Retinal pigment epithelial cell (primary cell): Measurements from ENCODE around the gene SAG.

Experiments used
- DNase-seq: peaks from one replicate; pipeline ENCODE4 v3.0.0-alpha.2; 2010; ENCODE audit warnings: low read depth
- H3K4me3 ChIP-seq: 2 replicates; pipeline ENCODE4 v1.5.1; 2011; ENCODE audit warnings: mild to moderate bottlenecking, low read length, control low read depth, moderate library complexity
- TF ChIP-seq, protein P1 (sequence below): conservative IDR thresholded peaks from 2 replicates; pipeline ENCODE4 v1.5.1; 2011; ENCODE audit warnings: low read depth, low read length, control low read depth, inconsistent platforms

Gene SAG

DNA sequence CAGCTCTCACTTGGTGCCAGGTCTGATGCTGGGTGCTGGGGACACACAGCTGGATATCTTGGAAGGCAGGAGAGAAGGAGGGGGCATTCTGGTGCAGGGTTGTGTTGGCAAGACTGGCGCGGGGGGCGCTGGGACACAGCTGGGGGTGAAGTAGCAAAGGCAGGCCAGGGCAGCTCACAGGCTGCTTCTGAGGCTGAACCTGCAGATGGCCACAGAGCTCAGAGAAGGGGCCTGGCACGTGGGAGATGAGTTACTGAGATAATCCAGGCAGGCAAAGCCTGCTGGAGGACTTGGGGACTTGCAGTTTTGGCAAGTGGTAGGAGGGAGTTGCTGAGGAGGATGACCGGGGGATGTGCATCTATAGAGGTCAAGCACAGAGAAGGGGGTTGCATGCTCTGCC is 30.4 kb downstream of the SAG start:
- no peak overlapping the region for H3K4me3 ChIP-seq
- TF ChIP-seq, protein P1, sequence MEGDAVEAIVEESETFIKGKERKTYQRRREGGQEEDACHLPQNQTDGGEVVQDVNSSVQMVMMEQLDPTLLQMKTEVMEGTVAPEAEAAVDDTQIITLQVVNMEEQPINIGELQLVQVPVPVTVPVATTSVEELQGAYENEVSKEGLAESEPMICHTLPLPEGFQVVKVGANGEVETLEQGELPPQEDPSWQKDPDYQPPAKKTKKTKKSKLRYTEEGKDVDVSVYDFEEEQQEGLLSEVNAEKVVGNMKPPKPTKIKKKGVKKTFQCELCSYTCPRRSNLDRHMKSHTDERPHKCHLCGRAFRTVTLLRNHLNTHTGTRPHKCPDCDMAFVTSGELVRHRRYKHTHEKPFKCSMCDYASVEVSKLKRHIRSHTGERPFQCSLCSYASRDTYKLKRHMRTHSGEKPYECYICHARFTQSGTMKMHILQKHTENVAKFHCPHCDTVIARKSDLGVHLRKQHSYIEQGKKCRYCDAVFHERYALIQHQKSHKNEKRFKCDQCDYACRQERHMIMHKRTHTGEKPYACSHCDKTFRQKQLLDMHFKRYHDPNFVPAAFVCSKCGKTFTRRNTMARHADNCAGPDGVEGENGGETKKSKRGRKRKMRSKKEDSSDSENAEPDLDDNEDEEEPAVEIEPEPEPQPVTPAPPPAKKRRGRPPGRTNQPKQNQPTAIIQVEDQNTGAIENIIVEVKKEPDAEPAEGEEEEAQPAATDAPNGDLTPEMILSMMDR: no peak
- no peak for DNase-seq

DNA sequence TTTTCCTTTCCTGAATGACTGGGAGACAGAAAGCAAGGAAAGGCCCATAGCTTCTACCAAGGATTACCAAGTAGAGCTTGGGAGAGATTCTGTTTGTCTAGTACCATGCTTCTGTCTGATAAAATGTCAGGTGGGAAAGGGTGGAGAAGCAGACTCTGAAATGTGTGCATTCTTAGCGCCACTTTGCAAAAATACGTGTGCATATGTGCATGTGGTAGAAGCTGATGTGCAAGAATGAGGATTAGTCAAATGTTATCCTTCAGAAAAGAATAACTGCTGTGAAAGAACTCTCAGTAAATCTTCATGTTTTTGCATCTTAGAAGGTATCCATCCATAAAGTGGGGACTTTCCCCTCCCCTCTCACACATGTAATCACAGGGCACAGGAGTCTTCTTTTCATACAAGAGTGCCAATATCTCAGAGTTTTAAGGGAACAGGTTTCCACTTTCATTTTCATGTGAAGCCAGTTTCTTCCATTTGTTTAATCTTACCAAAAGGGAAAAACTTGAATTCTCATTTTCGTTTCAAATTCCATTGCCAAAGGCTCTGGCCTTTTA is 31.3 kb downstream of the SAG start:
- DNase-seq: no peak
- H3K4me3 ChIP-seq: no peak overlapping the region
- TF ChIP-seq, protein P1: no peak

DNA sequence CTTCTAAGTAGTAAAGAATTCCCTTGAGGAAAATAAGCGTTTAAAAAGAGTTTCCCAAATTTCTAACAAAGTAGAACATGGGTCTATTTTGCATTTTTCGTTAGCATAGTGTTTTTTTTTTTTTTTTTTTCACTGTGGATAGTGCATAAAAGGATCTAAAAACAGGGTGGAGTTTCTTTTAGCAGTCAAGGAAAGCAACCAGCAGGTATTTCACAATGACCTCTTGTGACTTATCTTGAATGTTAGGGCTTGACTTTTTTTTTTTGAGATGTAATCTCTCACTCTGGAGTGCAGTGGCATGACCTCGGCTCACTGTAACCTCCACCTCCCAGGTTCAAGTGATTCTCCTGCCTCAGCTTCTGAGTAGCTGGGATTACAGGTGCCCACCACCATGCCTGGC is 31.8 kb downstream of the SAG start:
- H3K4me3 ChIP-seq: no peak overlapping the region
- no peak for DNase-seq
- TF ChIP-seq, protein P1: no peak

DNA sequence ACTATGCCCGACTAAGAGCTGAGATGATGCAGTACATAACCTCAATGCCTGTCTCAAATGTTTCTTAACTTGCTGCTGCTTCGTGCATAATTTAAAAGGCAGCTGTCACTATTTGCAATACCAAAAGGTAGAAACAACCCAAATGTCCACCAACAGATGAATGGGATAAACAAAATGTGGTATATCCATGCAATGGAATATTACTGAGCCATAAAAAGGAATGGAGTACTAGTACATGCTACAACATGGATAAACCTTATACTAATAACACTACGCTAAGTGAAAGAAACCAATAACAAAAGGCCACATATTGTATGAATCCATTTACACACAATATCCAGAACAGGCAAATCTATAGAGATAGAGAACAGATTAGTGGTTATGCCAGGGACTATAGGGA is 33.7 kb downstream of the SAG start:
- TF ChIP-seq, protein P1: no peak
- H3K4me3 ChIP-seq: no peak overlapping the region
- DNase-seq: no peak

DNA sequence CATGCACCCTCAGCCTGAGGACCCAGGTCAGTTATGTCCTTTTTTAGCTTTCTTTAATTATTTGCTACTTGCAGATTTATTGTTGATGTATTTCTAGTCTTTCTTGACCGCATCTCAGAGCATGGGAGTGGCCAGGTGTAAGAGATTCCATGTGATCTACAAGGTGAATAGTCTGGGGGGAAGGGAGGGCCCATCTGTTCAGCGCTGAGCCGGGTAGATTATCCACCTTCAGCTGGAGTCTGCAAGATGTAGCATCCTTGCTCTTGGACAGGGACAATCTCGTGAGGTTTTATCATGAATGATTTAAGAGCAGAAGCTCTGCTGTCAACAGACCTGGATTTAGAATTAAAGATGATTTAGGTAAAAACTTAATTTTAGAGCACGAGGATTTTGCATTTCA is 34.7 kb downstream of the SAG start:
- no peak overlapping the region for H3K4me3 ChIP-seq
- DNase-seq: no peak
- TF ChIP-seq, protein P1: no peak

DNA sequence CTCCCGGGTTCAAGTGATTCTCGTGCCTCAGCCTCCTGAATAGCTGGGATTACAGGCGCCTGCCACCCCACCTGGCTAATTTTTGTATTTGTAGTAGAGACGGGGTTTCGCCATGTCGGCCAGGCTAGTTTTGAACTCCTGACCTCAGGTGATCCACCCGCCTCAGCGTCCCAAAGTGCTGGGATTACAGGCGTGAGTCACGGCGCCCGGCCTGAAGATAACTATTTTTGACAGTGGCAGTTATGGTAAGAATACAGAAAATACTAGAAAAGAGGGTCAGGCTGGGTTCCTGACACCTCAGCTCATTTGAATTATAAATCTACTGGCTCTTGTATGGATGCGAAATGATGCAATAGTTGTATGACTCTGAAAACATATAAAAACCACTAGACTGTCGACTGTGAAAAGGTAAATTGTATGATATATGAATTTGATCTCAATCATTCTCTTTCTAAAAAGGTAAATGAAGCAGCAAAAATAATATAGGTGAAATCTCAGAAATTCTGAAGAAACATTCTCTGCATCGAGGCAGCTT is 35.6 kb downstream of the SAG start:
- DNase-seq: no peak
- no peak overlapping the region for H3K4me3 ChIP-seq
- TF ChIP-seq, protein P1: no peak

DNA sequence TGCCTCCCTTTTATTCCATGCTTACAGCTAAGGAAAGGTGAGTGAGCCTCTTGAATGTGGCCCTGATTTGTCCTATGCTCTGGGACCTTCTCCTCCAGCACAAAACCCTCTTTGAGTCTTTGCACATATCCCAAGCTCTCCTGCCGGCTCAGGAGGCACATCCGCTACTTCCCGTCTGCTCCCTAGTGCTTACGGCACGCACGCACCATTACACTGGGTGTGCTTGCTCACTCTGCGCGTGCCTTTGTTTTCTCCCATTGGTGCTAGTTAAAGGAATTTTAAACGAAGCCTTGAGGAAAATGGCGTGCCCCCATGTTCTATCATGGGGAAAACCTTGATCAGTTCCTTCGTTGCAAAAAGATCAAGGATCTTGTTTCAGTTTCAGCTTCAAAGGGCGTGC is 38.8 kb downstream of the SAG start:
- TF ChIP-seq, protein P1: no peak
- DNase-seq: no peak
- H3K4me3 ChIP-seq: no peak overlapping the region
